ENCODE measurements around the gene COMMD8.

DNA sequence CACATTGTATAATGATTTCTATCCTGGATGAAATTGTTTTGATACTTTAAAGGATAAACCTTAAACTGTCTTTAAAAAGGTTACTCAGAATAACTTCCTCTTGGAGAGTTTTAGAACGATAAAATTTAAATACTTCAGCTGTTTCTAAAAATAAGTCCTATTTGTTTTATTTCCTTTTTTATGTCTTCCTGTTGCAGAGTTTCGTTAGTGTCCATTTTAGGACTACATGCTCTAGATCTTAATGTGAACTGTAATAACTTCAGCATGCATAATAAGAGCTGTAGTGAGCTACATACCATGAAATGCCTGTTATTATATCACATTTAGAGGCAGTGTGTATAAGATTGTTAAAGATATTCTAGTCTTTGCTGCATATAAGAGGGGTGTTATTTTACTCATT lies 36.2 kb upstream of the COMMD8 start:
- TF ChIP-seq EP300 (IDR thresholded peaks at IDR 0.05) (no peak), RAD21 (conservative IDR thresholded peaks at IDR 0.05 in 1 of 2, IDR thresholded peaks at IDR 0.05 in 1 of 2) (no peak), POLR2A (IDR thresholded peaks at IDR 0.05; ENCODE audit: low read length) (no peak)
- TF ChIP-seq, protein P1, sequence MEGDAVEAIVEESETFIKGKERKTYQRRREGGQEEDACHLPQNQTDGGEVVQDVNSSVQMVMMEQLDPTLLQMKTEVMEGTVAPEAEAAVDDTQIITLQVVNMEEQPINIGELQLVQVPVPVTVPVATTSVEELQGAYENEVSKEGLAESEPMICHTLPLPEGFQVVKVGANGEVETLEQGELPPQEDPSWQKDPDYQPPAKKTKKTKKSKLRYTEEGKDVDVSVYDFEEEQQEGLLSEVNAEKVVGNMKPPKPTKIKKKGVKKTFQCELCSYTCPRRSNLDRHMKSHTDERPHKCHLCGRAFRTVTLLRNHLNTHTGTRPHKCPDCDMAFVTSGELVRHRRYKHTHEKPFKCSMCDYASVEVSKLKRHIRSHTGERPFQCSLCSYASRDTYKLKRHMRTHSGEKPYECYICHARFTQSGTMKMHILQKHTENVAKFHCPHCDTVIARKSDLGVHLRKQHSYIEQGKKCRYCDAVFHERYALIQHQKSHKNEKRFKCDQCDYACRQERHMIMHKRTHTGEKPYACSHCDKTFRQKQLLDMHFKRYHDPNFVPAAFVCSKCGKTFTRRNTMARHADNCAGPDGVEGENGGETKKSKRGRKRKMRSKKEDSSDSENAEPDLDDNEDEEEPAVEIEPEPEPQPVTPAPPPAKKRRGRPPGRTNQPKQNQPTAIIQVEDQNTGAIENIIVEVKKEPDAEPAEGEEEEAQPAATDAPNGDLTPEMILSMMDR (IDR thresholded peaks at IDR 0.05), result no peak

Measured in A549 (cell line).